WERI-Rb-1 (cell line): Measurements from ENCODE around the gene ATP11A.

Source experiments
- DNase-seq: peaks from one replicate; pipeline ENCODE4 v3.0.0-alpha.2; 2020
- H3K27ac ChIP-seq: fragments of 250-450 bp; sonication (Bioruptor Pico); 2 replicates; pipeline ENCODE4 v1.5.1; 2020; ENCODE audit warnings: mild to moderate bottlenecking, moderate library complexity
- H3K27me3 ChIP-seq: fragments of 250-450 bp; sonication (Bioruptor Pico); 2 replicates; pipeline ENCODE4 v1.5.1; 2021; ENCODE audit warnings: mild to moderate bottlenecking, low read depth, moderate library complexity; ENCODE audit not compliant: insufficient read depth, severe bottlenecking
- H3K36me3 ChIP-seq: fragments of 250-450 bp; sonication (Bioruptor Pico); 2 replicates; pipeline ENCODE4 v1.5.1; 2020; ENCODE audit warnings: mild to moderate bottlenecking, moderate library complexity
- H3K4me3 ChIP-seq: 2 replicates; pipeline ENCODE4 v1.5.1; 2011; ENCODE audit warnings: low read depth, mild to moderate bottlenecking, control low read depth, low read length
- H3K9me3 ChIP-seq: fragments of 250-450 bp; sonication (Bioruptor Pico); 2 replicates; pipeline ENCODE4 v1.5.1; 2021; ENCODE audit warnings: mild to moderate bottlenecking, moderate library complexity; ENCODE audit not compliant: severe bottlenecking
- CTCF ChIP-seq: IDR thresholded peaks from 2 replicates; pipeline ENCODE4 v1.5.1; 2011; ENCODE audit warnings: low read depth, mild to moderate bottlenecking, control low read depth, inconsistent platforms, low read length

ATP11A gene

DNA sequence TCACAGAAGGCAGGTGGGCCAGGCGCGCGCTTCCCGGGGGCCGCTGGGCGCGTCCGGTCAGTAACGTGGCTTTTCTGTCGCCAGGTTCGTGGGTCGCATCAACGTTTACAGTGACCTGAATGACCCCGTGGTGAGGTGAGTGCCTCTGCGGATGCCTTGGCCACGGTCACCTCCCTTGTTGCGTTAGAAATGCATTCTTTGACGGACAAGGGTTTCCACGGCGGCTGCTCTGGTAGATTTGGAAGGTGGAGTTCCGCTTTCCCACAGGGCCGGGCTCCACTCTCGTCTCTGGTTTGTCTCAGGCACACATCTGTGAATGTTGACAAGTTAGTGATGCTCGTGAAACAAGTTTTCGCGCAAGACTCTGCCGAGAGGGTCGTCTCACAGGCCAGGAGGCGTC is 130.0 kb downstream of the ATP11A start:
- H3K27me3 ChIP-seq: no peaks in the 10 kb centered on the region
- TF ChIP-seq CTCF: no peak
- H3K9me3 ChIP-seq: peaks cover 8% of the 10 kb centered on the region
- no peak overlapping the region for H3K4me3 ChIP-seq
- no peak overlapping the region for H3K27ac ChIP-seq
- H3K36me3 ChIP-seq: peaks cover 63% of the 10 kb centered on the region
- no peak for DNase-seq

GRCh38 chr13:112820318-112820717 is 130.5 kb downstream of the ATP11A start:
- peak; percentile 6 for DNase-seq
- H3K27ac ChIP-seq: no peak overlapping the region
- TF ChIP-seq CTCF: no peak
- no peaks in the 10 kb centered on the region for H3K27me3 ChIP-seq
- H3K9me3 ChIP-seq: peaks cover 8% of the 10 kb centered on the region
- H3K36me3 ChIP-seq: peaks cover 68% of the 10 kb centered on the region
- H3K4me3 ChIP-seq: no peak overlapping the region

GRCh38 chr13:112821340-112822055 is 131.7 kb downstream of the ATP11A start:
- H3K27ac ChIP-seq: no peak overlapping the region
- no peak for TF ChIP-seq CTCF

GRCh38 chr13:112822851-112823250 is 133.0 kb downstream of the ATP11A start:
- Histone ChIP-seq H3K27me3 (no peaks in the 10 kb centered on the region), H3K4me3 (no peak overlapping the region), H3K36me3 (peaks cover 67% of the 10 kb centered on the region), H3K9me3 (peaks cover 3% of the 10 kb centered on the region), H3K27ac (no peak overlapping the region)
- no peak for TF ChIP-seq CTCF
- peak; percentile 6 for DNase-seq

More at GRCh38 chr13:112821340-112822055, 131.7 kb downstream of the ATP11A start:
- Histone ChIP-seq H3K9me3 (peaks cover 8% of the 10 kb centered on the region), H3K27me3 (no peaks in the 10 kb centered on the region), H3K4me3 (no peak overlapping the region), H3K36me3 (peaks cover 67% of the 10 kb centered on the region)
- DNase-seq: peak; percentile 6

DNA sequence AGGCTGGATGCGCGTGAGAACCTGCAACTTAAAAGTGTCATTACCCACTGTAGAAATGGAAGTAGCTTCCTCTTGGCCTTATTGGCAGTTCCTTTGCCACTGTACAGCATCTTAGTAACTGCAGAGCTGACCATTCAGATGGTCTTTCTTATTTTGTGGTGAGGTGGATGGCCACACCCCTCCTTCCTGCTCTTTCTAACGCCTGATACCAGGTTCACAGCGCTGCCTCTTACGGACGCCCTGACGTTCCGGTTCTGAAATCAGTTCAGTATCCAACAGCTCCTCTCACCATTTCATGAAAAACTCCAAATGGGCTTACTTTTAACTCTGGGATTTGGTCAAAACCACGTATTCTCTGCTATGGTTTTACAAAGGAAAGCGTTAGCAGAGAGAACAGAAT is 134.6 kb downstream of the ATP11A start:
- Histone ChIP-seq H3K9me3 (no peaks in the 10 kb centered on the region), H3K36me3 (peaks cover 61% of the 10 kb centered on the region), H3K27ac (no peak overlapping the region), H3K4me3 (no peak overlapping the region), H3K27me3 (no peaks in the 10 kb centered on the region)
- TF ChIP-seq CTCF: no peak
- DNase-seq: no peak

DNA sequence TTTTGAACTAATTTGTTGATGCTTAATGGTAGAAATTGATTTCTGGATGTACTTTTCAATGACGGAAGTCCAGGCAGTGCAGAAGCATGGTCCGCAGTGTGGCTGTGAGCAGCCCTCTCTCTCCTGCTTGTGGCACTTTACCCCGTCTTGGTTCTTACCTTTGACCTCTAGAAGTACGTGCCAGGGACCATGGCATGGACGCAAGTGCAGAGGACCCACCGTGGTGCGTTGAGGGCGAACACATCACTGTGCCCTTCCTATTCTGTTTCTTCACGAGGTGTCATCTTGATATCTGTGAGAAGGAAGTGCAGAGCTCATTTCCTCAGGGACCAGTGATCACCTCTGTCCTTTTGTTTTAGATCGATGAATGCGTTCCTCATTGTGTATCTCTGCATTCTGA is 135.2 kb downstream of the ATP11A start:
- no peaks in the 10 kb centered on the region for H3K9me3 ChIP-seq
- no peaks in the 10 kb centered on the region for H3K27me3 ChIP-seq
- H3K4me3 ChIP-seq: no peak overlapping the region
- no peak for TF ChIP-seq CTCF
- H3K36me3 ChIP-seq: peaks cover 55% of the 10 kb centered on the region
- no peak for DNase-seq
- H3K27ac ChIP-seq: no peak overlapping the region
